ENCODE measurements around the gene SART3. TPM values are rescaled to one million over a fixed set of nuclear protein-coding genes. Genes with fewer than 3 reads are reported as not detected.

The SART3 gene
- total RNA-seq, 1 donor from 2014 or later: 87.3 TPM

DNA sequence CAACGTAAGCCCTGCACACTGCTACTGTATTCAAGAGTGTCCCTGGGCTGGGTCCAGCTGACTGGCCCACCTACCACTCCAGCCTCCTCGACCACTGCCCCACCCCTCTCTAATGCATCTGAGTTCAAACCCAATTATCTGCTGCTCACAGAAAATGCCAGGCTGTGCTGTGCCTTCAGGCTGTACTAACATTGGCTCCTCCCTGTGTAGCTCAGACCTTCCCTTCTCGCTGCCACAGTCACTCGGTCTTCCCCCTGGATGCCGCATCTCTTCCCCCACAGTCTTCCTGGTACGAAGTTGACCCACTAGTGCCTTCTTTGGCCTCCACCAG, 33.8 kb downstream of the SART3 start:
- intact Hi-C loops (cut with micrococcal nuclease): no loop called here

DNA sequence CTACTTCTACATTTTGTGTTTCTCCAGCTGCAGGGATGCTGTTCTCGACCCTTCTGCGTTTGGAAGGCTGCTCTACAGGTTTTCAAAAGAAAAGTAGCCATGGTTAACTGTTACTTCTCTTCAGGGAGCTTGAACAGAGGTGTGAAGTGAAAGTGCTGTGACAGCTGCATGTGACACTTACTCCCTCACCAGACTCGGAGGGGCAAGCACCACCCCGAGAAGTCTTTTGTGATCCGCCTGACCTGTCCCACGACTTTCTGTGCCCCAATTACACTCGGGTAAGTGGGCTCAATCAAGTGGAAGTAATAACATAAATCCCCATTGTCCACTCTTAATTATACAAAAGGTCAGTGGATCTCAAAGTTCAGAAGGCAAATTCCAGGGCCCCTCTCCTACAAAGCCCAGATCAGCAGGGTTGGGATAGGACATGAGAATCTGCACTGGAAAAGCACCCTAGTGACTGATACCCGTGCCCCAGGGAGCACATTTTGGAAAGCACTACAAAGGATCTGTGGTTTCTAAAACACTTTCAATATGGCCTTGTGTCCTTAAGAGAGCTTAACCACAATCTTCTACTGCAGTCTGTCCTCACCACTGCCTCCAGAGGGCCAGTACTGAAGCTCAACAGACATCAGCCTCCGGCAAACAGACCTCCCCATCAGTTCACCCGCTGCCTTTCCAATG, 34.3 kb downstream of the SART3 start:
- intact Hi-C loops (cut with micrococcal nuclease): no loop called here

DNA sequence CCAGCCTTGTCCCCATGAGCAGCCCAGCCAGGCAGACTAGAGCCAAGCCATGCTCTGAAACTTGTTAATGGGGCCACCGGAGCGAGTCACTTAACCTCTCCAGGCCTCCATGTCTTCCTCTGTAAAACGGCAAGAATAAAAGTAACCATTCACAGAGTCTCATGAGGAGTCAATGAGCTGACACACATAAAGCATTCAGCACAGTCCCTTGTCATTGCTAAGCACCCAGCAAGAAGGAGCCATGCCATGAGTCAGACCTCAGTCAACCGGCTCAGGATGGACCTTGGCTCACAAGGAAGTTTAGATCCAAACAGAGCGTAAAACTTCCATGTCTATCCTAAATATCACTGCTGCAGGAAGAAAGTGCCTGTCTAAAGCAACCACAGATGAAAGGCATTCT, 35.3 kb downstream of the SART3 start:
- intact Hi-C loops (cut with micrococcal nuclease): no loop called here

DNA sequence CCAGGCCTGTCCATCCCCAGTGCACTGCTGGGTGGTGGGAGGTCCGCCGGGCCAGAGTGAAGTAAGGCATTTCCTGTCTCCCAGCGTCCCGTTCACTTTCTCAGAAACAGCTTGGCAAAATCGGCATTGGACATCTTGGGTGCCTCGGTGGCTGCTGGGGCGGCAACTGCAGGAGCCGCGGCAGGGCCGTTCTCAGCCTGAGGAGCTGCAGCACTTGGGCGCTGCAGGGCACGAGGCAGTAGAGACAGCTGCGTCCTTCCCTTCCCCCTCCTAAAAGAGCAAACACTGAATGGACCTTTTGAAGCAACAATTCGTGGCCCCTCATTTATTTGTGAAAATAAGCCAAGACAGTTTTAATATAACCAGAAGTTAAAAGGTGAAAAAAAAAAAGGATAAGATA, 37.6 kb downstream of the SART3 start:
- intact Hi-C loops (cut with micrococcal nuclease): no loop called here

DNA sequence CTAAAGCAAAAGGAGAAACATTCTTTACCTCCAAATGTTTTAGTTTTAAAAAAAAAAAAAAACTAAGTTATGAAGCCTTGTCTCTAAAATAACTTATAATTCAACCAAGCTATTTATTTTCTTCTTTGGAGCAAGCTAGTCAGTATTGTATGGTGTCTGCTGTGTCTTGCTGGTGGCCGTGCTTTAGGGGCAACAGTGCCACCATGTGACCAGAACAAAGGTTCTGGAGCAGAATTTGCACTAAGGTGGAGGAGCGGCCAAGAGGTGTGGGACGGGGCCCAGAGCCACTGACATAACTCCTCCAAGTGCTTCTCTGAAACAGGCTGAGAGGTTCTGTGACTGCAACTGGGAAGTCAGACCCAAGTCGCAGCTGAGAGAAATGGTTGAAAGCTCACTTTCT, 41.4 kb downstream of the SART3 start:
- intact Hi-C loops (cut with micrococcal nuclease): loop anchor here (10.0 kb wide), 1 partner anchor 1765 kb away; the partner anchor contains the start of gene ATP2A2

DNA sequence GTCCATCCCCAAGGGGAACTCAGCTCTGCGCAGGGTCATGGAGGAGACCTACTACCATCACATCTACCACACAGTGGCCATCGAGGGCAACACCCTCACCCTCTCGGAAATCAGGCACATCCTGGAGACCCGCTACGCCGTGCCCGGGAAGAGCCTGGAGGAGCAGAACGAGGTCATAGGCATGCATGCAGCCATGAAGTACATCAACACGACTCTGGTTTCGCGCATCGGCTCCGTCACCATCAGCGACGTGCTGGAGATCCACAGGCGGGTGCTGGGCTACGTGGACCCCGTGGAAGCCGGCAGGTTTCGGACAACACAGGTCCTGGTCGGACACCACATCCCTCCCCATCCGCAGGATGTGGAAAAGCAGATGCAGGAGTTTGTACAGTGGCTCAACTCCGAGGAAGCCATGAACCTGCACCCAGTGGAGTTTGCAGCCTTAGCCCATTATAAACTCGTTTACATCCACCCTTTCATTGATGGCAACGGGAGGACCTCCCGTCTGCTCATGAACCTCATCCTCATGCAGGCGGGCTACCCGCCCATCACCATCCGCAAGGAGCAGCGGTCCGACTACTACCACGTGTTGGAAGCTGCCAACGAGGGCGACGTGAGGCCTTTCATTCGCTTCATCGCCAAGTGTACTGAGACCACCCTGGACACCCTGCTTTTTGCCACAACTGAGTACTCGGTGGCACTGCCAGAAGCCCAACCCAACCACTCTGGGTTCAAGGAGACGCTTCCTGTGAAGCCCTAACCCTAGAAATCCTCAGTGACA, 42.1 kb downstream of the SART3 start:
- intact Hi-C loops (cut with micrococcal nuclease): loop anchor here (10.0 kb wide), 1 partner anchor 1766 kb away; the partner anchor contains the start of gene ATP2A2

DNA sequence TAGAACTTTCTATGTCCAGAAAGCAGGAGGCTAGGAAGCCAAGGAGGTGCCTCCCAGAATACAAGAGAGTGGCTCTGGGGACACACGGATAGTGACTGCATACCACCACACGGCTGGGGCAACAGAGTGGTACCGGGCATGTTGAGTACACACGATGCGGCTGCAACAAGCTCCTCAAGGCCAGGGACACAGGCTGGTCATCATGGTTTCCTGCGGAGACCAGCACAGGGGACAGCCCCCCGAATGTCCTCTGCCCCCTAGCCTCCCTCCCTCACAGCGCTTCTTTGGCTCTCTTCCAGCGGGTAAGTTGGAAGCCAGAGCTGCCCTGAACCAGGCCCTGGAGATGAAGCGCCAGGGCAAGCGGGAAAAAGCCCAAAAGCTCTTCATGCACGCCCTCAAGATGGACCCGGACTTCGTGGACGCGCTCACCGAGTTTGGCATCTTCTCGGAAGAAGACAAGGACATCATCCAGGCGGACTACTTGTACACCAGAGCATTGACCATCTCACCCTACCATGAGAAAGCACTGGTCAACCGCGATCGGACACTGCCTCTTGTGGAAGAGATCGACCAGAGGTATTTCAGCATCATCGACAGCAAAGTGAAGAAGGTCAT, 42.8 kb downstream of the SART3 start:
- intact Hi-C loops (cut with micrococcal nuclease): loop anchor here (10.0 kb wide), 1 partner anchor 1767 kb away; the partner anchor contains the start of gene ATP2A2

DNA sequence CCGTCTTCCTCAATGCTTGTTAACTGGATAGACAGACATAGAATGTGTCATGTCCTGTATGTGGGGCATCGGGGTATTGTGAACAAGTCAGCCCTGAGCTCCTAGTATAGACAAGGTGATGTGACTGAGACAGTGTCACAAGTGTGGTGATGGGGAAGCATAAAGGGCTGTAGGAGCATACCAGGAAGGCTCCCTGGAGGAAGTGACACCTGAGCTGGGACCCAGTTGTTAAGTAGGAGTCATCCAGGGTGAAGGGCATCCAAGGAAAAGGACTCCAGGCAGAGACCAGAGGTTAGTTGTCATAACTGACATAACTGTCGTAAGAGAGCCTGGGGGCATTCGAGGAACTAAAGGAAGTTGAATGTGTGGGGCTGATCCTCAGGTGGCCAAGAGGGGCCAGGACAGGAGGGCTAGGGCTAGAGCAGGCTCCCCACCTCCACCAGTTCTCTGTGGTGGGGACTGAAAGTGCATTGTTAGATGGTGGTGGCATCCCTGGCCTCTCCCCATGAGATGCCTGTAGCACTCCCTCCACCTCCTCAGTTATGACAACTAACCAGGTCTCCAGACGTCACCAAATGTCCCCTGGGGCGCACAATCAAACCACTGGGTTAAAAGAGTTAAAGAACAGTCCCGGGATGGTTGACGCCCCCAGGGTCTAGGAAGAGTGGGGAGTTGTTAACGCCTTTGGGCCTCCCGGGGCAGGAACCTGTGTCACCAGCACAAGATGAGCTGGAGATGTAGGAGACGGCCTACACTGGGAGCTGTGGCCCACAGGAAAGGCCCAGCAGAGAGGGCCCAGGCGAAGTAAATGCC, 43.5 kb downstream of the SART3 start:
- intact Hi-C loops (cut with micrococcal nuclease): loop anchor here (10.0 kb wide), 1 partner anchor 1767 kb away; the partner anchor contains the start of gene ATP2A2

DNA sequence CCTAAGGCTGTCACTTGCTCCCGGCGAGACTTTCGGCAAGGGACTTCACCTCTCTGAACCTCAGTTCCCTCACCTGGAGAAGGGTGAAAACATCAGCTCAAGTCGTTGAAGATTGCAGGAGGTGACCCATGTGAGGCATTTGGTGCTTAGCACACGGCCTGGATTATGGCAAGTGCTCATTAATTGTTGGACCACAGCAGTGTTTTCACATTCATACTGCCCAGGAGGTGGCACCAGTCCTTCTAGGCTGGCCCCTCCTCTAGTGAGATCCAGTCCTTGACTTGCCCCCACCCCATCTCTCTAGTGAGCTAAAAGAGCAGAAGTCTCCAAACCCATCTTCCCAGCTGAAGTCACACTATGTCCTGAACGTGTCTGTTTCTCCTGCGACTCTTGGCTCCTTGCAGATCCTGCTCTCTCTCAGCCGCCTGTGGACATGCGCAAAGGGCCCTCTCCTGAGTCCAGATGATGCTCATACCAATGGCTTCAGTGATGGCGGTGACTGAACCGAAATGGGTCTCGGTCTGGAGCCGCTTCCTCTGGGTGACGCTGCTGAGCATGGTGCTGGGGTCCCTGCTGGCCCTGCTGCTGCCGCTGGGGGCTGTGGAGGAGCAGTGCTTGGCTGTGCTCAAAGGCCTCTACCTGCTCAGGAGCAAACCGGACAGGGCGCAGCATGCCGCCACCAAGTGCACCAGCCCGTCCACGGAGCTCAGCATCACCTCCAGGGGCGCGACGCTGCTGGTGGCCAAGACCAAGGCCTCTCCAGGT, 44.3 kb downstream of the SART3 start:
- intact Hi-C loops (cut with micrococcal nuclease): loop anchor here (10.0 kb wide), 1 partner anchor 1768 kb away; the partner anchor contains the start of gene ATP2A2

DNA sequence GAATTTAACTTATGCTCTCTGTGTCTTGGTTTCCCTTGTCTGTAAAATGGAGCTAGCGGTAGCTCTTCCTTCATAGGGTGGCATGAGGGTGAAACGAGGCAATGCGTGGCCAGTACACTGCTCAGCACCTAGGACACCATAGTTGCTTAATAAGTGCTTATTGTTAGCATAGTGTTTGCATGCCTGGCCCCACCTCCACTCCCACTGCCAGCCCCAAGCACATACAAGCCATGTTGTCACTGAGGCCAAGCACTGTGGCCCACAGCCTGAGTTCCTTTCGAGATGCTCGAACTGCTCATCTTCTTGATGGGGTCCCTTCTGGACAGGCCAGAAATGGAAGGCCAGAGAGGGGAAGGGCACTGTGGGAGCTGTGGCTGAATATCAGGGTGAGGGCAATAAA, 45.1 kb downstream of the SART3 start:
- intact Hi-C loops (cut with micrococcal nuclease): loop anchor here (1.0 to 10.0 kb wide), 12 partner anchors 45 to 1769 kb away; partner anchors contain the start of genes ALKBH2, ATP2A2, KCTD10 and MMAB

DNA sequence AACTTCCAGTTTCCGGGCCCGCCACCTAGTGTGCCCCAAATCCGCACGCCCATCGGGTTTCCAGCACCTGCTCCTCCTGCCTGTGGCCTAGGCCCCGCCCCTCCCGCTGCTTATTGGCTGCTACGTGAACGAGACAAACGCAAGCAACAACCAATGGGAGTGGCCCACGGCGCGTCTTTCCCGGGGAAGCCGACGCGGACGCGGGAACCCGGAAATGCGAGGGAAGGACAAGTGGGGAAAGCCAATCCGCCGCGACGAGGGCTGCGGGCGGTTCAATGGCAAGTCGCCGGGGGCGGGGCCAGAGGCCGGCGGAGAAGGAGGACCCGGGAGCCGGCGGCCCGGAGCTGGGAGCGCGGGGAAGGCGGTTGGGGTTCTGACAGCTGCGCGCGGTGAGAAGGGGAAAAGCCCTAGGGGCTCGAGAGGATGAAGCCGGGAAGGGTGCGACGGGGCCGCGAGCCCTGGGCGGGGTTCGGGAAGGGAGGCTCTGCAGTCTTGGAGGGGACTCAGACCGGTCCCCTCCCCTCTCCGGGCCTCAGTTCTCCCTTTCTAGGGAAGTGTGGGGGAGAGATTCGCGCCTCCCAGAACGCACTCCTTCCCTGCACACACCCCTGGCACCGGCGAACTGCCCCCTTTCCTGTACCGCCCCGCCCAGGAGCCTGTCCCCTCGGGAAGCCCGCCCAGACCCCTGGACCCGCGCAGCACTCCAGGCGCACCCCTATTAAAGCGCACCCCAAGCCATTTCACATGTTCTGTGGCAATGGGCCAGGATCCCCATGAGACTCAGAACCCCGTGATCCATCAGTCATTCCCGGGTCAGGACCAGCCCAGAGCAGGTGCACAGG, 45.8 kb downstream of the SART3 start, which contains the start of gene FICD:
Gene FICD (plus strand): TSS at position 305 of the 842 bp plus-strand sequence. CDS start 1,696 bp downstream, outside the sequence.
- intact Hi-C loops (cut with micrococcal nuclease): loop anchor here (1.0 to 10.0 kb wide), 13 partner anchors 46 to 1770 kb away; partner anchors contain the start of genes ALKBH2, ATP2A2, KCTD10 and MMAB

DNA sequence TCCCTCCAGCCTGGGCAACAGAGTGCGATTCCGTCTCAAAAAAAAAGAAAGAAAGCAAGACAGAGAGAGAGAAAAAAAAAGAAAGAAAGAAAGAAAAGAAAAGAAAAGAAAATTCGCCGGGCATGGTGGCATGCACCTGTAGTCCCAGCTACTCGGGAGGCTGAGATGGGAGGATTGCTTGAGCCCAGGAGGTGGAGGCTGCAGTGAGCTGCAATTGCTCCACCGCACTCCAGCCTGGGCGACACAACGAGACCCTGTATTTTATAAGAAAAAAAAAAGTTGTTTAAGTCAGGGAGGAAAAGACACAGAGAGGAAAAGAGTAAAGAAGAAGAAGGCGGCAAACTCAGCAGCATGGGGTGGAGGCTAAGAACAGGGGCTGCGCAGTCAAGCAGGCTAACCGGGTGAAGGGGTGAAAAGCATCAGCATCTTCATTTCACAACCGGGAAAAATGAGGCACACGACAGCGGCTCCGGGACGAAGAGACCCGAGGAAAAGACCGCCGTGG, 46.5 kb downstream of the SART3 start:
- intact Hi-C loops (cut with micrococcal nuclease): loop anchor here (2.0 to 10.0 kb wide), 5 partner anchors 282 to 1770 kb away; partner anchors contain the start of genes ATP2A2, KCTD10, PWP1 and UBE3B

DNA sequence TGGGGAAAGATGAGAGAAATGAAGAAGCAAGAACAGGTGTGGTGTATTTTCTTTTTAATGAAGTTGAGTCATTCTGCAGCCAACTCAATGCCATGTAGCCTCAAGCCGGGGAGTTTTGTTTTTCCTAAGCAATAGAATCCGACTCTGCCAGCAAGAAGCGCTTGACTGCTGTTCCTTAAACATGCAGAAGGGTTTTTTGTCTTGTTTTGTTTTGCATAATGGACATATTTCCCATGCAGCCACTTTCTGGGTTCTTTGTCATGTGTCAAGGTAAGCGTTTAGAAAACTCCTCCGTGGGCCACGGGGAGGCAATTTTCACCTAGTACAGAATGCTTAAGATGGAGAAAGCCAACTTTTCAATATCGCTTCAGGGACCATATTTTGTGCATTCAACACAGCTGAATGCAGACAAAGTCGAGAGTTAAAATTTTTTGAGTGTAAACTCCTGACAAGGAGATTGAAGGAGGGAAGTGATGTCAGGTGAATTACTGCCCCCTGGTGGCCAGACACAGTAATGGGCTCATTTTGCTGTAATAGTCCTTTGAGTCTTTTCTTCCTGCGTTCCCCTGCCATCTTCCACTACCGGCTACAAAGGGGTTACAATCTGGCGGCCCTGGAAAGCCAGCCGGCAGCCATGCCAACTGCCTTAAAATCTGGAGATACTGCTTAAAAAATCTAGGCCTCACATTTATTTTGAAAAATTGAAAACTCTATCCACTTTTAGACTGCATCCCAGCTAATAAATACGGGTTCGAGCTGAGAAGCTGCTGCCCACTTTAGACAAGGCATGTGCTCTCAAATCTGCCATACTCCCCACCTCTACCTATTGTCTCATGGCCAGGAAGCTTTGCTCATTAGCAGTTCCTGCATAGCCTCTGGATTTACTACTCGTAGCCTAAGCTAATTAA, 49.1 kb downstream of the SART3 start:
- intact Hi-C loops (cut with micrococcal nuclease): loop anchor here (1.0 to 10.0 kb wide), 11 partner anchors 43 to 1773 kb away; partner anchors contain the start of genes ATP2A2, PRDM4 and USP30

DNA sequence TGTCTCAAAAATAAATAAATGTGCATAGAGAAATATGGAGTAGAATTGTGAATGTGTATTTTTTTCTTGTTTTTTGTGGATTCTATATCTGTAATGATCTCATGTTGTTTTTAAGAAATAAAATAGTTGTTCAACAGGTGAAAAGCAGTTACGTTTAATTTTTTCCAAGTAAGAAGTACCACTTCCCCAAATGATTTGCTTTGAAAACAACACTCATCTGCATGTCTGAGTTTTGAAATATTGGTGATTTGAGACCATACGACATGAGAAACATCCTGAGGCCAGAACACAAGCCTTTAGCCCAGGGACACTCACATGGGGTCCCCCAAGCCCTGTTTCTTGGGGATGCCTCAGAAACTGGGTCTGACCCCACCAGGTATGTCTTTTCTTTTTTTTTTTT, 50.1 kb downstream of the SART3 start:
- intact Hi-C loops (cut with micrococcal nuclease): loop anchor here (5.0 to 10.0 kb wide), 2 partner anchors 279 to 1774 kb away; partner anchors contain the start of gene ATP2A2

DNA sequence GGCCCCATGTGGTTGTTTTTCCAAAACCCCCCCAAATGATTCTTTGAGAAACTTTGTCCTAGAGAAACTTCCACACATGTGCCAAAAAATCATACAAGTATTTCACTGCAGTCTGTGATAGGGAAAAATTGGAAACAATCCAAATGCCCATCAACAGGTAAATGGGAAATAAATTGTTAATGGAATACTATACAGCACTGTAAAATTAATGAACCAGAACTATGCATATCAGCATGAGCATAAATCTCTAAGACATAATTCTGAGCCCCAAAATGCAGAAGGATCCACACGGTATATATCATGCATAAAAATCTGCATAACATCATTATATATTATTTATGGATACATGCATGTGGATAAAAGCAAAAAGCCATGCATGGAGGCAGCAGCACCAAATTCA, 51.2 kb downstream of the SART3 start:
- intact Hi-C loops (cut with micrococcal nuclease): loop anchor here (5.0 to 10.0 kb wide), 2 partner anchors 278 to 1775 kb away; partner anchors contain the start of gene ATP2A2

DNA sequence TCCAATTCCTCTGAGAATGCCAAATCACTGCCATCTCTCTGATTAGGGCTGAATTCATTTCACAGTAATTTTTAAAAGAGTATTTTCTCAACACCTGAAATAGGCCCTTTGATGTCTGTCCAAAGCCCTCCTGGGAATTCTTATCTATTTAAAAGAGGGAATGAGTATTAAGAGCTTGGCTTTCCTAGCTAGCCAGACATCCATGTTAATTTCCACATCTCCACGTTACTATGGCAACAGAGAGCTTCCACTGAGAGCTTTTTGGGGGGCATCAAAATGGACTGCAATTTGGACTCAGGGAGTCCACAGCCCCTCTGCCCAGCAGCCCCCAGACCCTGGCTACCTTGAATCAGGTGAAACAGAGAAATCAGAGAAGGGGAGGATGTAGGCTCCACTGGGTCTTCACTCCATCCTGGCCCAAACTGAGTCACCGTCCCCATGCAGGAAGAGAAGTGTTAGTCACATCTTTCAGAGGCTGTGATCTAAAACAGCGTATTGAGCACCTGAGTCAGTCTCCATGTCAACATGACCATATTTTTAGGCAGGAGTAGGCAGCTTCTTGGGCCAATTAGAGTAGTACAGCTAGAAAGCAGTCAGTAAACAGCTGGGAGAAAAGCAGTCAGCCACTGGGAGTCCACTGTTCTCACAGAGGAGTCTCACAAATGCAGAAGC, 52.9 kb downstream of the SART3 start:
- intact Hi-C loops (cut with micrococcal nuclease): no loop called here

DNA sequence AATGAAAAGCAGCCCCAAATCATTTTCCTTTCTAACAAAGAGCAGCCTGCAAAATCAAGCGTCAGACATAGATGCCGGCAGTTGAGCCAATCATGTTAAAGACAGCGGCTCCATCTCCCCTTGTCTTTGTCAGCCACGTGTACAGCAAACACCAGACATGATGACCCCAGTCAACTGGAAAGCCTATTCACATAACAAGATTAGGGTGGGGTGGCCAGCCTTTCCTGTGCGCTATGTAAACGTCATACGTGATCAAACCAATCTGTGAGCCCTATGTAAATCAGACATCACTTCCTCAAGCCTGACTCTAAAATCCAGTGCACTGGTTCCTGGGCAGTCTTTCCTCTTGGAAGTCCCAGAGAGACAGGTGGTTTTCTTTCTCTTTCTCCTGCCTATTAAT, 55.8 kb downstream of the SART3 start:
- intact Hi-C loops (cut with micrococcal nuclease): no loop called here

Measured in T-helper 1 cell treated with Interleukin-12 subunit alpha and Interleukin-12 subunit beta and Interleukin-4 antibody, amounts not matched to agents 30 ng/mL and 1 ng/mL, for 36 hours (primary cell).